Measurements from ENCODE around the gene FCHO1. TPM values are rescaled to one million over a fixed set of nuclear protein-coding genes. Genes with fewer than 3 reads are reported as not detected.
A peak's percentile ranks its signal among the peaks of the same experiment; 100 is the strongest.
"Not testable (repeated sequence)": the region's sequence is repeated elsewhere in the genome, so short reads cannot be mapped to it uniquely, and the experiment has no call there.

FCHO1 gene
- total RNA-seq, 1 experiment from 2014 or later, result 2.1 TPM

GRCh38 chr19:17794731-17795494 lies 43.6 kb downstream of the FCHO1 start, which contains the start of gene B3GNT3:
TSS of gene B3GNT3 (plus strand) at chr19:17795138. CDS start at chr19:17807808, 12,670 bp downstream.
- peak; percentile 39 for DNase-seq (ENCODE audit: low read depth)

DNA sequence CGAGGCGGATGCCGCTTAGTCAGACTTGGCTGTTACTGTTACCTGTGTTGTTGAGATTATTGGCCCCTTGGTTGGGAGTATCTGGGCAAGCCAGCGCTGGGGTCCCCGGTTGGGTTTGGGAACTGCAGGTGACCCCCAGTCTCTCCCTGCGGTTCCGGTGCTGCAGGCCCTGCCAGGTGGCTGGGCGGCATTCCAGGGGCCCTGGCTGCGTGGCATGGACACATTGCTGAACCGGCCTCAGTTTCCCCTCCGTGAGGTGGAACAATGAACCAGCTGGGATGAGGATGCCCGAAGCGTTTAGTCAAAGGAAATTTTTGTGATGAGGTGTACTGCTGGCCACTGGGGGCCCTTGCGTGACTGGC lies 44.2 kb downstream of the FCHO1 start:
- no peak for DNase-seq (ENCODE audit: low read depth)

DNA sequence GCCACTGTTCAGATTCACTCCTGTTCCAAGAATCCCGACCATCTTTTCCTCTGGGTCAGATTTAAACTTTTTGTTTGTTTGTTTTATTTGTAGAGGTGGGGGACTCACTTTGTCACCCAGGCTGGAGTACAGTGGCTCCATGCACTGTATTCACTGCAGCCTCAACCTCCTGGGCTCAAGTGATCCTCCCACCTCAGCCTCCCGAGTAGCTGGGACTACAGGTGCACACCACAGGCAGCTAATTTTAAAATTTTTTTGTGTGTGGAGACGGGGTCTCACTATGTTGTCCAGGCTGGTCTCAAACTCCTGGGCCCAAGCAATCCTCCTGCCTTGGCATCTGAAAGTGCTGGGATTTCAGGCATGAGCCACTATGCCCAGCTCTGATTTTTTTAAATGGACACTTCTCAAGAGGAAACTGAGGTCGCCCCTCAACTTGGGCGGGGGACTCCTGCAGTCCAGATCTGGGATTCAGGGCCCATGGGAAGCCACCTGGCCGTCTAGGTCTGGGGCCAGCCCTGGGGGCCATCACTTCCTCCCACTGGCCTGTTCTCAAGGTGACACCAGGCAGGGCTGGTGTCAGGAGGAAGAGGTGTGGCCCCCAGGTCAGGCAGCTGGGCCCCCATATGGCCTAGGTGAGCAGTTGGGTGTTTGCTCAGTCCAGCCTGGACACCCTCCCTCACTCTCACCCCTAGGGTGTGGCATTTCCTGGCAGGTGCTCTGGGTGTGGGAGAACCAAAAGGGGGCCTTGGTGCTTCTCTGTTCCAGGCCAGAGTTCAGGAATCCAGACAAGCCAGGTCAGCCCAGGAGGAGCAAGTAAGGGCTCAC lies 44.9 kb downstream of the FCHO1 start:
- DNase-seq (ENCODE audit: low read depth), result no peak

GRCh38 chr19:17796838-17797423 lies 45.7 kb downstream of the FCHO1 start:
- no peak for DNase-seq (ENCODE audit: low read depth)

DNA sequence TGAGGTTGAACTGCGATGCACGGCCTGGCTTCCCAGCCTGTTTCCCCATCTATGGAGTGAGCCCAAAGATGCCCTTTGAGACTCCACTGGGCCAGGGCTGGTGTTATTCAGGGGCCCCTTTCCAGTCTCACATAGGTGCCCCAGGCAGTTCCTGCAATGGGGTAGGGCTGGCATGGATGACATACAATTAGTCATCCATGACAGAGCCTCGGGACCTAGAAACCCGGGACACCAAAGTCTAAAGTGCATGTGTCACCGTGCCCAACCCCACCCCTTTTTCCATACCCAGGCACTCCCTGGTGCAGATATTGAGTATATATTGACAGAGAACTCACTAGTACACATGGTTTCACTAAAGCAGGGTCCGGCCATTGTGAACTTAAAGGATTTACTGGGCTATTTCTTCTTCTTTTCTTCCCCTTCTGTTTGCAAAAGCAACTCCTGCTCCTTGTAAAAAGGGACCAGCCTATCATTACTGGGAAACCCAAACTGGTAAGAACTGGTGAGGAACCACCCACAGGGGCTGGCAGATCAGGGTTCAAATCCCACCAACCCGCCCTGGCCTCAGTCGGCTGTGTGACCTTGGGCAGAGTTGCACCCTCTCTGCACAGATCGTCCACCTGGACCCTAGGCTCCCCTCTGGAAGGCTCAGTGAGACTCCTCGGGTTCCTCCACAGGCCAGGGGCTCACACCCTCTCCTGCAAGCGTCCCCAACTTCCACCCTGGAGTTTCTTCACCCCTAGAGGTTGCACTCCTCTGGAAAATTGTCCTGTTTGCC lies 46.3 kb downstream of the FCHO1 start:
- peak; percentile 94 for DNase-seq (ENCODE audit: low read depth)

DNA sequence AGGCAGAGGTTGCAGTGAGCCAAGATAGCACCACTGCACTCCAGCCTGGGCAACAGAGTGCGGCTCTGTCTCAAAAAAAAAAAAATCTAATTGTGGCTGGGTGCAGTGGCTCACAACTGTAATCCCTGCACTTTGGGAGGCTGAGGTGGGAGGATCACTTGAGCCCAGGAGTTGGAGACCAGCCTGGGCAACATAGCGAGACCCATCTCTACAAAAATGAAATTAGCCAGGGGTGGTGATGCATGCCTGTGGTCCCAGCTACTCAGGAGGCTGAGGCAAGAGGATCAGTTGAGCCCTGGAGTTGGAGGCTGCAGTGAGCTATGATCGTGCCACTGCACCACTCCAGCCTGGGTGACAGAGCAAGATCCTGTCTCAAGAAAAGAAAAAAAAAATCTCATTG lies 47.3 kb downstream of the FCHO1 start:
- DNase-seq (ENCODE audit: low read depth), result not testable (repeated sequence)

DNA sequence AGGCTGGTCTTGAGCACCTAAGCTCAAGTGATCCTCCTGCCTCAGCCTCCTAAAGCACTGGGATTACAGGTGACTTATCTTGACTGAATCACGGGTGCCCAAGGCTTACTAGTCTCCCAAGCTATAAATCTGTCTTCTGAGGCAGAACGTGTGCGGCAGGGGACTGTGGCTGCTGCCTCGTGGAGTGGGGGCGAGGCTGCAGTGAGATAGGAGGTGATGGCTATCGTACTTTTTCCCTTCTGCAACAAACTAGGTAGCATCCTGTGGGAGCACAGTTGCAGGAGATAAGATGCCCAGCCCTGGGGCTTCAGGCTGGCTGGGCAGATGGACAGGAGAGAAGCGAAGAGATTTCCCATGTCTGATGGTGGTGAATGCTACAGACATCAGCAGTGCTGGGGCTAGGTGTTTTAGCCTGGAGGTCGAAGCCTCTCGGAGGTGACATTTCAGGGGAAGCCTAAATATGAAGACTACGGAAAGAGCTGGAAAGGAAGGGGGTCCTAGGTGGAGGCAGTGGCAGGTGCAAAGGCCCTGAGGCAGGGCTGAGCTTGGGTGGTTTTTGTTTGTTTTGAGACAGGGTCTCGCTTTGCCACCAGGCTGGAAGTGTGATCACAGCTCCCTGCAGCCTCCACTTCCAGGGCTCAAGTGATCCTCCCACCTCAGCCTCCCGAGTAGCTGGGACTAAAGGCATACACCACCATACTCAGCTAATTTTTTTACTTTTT lies 51.0 kb downstream of the FCHO1 start:
- no peak for DNase-seq (ENCODE audit: low read depth)

DNA sequence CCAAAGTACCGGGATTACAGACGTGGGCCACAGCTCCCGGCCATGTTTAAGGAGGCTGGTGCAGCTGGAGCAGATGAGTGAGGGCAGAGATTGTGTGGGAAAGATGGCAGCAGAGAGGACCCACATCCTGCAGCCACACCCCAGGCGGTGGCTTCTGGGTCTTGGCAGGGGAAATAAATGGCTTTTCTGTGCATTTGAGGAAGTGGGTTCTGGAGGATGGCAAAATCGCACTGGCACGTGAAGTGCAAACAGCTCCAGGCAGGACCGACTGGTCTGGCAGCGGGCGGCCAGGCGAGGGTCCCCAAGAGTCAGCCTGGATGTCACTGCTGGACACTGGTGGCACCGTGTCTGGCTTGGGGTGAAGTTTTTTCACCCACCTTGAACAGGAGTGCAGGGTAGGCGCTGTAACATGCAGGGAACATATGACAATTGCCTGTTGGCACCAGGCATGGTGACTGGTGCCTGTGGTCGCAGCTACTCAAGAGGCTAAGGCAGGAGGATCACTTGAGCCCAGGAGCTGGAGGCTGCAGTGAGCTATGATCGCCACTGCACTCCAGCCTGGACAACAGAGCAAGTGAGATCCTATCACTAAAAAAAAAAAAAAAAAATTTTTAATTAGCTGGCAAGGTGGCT lies 52.1 kb downstream of the FCHO1 start:
- no peak for DNase-seq (ENCODE audit: low read depth)

DNA sequence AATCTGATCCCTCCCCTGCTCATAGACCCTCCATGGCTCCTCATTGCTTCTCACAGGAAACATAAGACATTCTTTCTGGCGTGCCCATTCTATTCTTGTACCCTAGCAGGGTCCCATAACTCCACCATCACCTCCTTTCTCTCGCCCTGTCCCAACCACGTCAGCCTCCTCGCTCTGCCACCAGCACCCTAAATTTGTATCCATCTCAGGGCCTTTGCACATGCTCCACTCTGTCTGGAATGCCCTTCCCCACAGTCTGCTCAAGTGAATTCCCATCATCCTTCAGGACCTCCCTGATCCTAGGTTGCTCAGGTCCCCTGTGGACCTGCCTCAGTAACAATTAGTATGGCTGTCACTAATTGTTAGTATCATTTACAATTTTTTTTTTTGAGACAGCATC lies 54.1 kb downstream of the FCHO1 start:
- no peak for DNase-seq (ENCODE audit: low read depth)

DNA sequence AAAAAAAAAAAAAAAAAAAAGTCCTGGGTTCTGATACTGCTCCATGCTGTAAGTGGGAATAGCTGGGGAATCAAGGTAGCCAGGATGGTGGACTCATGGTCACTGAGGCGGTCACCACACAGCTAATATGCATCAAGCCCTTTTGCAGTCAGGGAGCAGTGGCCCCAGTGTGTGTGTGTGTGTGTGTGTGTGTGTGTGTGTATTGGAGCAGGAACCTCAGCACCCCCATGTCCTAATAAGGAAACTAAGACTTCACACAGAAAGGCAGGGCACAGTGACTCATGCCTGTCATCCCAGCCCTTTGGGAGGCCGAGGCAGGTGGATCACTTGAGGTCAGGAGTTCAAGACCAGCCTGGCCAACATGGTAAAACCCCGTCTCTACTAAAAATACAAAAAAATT lies 55.7 kb downstream of the FCHO1 start:
- peak; percentile 51 for DNase-seq (ENCODE audit: low read depth)

GRCh38 chr19:17807731-17808316 lies 56.5 kb downstream of the FCHO1 start:
- no peak for DNase-seq (ENCODE audit: low read depth)

GRCh38 chr19:17811103-17811502 lies 59.8 kb downstream of the FCHO1 start:
- DNase-seq (ENCODE audit: low read depth), result no peak

DNA sequence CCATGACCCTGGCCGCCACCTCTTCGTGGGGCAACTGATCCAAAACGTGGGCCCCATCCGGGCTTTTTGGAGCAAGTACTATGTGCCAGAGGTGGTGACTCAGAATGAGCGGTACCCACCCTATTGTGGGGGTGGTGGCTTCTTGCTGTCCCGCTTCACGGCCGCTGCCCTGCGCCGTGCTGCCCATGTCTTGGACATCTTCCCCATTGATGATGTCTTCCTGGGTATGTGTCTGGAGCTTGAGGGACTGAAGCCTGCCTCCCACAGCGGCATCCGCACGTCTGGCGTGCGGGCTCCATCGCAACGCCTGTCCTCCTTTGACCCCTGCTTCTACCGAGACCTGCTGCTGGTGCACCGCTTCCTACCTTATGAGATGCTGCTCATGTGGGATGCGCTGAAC lies 60.4 kb downstream of the FCHO1 start:
- DNase-seq (ENCODE audit: low read depth), result no peak

- no peak for DNase-seq (ENCODE audit: low read depth)
Measured at GRCh38 chr19:17812099-17812498, 60.8 kb downstream of the FCHO1 start.

DNA sequence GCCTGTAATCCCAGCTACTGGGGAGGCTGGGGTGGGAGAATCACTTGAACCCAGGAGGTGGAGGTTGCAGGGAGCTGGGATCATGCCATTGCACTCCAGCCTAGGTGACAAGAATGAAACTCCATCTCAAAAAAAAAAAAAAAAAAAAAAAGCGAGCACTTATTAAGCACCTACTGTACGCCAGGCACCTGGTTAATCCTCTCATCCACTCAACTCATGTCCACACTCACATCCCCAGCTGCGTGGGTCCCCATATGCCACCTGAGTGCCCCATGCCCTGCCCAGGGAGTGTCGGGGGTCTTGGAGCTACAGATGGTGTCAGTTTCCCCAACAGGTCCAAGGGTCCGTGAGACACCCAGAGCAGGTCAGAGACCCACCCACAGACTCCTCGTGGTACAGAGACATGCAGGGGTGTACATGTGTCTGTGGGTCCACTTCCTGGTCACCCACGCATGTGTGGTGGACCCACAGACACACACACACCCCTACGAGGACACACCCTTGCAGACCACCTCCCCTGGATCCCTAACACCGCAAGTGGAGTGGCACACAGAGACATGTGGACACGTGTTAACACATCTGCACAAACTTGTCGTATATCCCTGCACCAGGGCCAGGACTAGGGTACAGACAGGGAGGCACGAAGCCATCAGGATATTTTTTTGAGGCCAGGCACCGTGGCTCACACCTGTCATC lies 66.5 kb downstream of the FCHO1 start:
- DNase-seq (ENCODE audit: low read depth), result no peak

DNA sequence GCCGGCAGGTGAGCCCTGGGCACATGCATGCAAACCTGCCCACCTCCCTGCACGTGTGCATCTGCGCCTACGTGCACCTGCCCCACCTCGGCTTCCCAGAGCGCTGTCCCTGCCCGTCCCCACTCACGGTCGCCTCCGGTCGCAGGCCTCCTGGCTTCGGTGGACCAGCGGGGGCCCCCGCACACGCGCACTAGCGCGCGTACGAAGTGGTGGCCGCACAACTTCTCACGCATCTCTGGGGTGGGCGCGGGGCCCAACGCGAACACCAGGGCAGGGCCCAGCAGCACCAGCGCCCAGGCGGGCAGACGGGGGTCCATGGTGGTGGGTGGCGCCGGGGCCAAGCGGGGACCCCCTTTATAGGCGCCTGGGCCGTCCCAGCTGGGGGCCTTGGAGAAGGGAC lies 69.9 kb downstream of the FCHO1 start, which contains the start of gene INSL3:
Gene INSL3 (minus strand): TSS at position 330 of the 400 bp plus-strand sequence. CDS start 13 bp downstream, at position 317.
- no peak for DNase-seq (ENCODE audit: low read depth)

DNA sequence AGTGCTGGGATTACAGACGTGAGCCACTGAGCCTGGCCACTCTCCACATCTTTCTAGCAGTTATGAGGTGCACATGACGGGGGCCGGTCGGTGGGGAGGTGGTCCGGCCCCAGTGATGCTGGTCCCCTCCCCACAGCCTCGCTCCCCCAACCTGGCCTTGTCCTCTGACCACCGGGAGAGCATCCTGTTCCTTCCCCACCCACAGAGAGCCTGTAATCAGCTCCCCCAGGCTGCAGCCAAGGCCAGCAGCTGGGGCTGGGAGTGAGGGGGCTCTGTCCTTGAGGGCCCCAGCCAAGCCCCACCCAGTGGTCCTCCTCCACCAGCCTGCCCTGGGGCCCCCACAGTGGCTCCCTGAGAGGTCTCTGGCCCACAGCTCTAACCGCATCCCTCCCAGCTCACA lies 73.1 kb downstream of the FCHO1 start:
- no peak for DNase-seq (ENCODE audit: low read depth)

GRCh38 chr19:17826508-17827056 lies 75.3 kb downstream of the FCHO1 start:
- no peak for DNase-seq (ENCODE audit: low read depth)

- peak; percentile 69 for DNase-seq (ENCODE audit: low read depth)
Measured at GRCh38 chr19:17829855-17830566, 78.7 kb downstream of the FCHO1 start.

Data from M059J (cell line).